WTC11 (cell line): ENCODE data around the gene C19orf47.

ENCODE experiments used
- ATF2 ChIP-seq: sonication (generic); formaldehyde crosslinking; IDR thresholded peaks from 2 replicates; pipeline ENCODE4 v1.8.1; 2022; ENCODE audit warnings: low read depth, missing genetic modification reagents, borderline replicate concordance
- ATF3 ChIP-seq: sonication (generic); formaldehyde crosslinking; conservative IDR thresholded peaks from 2 replicates; pipeline ENCODE4 v1.8.1; 2022; ENCODE audit warnings: mild to moderate bottlenecking, missing genetic modification reagents
- CBFB ChIP-seq: sonication (generic); formaldehyde crosslinking; IDR thresholded peaks from 2 replicates; pipeline ENCODE4 v1.8.1; 2022; ENCODE audit warnings: mild to moderate bottlenecking, low read depth, missing genetic modification reagents
- CREB1 ChIP-seq: sonication (generic); formaldehyde crosslinking; IDR thresholded peaks from 2 replicates; pipeline ENCODE4 v1.8.0; 2023; ENCODE audit warnings: mild to moderate bottlenecking, missing genetic modification reagents
- CTCF ChIP-seq: fragments of 200-600 bp; IDR thresholded peaks from 2 replicates; pipeline ENCODE4 v1.8.0; 2022; ENCODE audit warnings: antibody characterized with exemption
- E2F1 ChIP-seq: sonication (generic); formaldehyde crosslinking; IDR thresholded peaks from 2 replicates; pipeline ENCODE4 v1.8.0; 2022; ENCODE audit warnings: mild to moderate bottlenecking, missing genetic modification reagents
- ELF4 ChIP-seq: sonication (generic); formaldehyde crosslinking; IDR thresholded peaks from 2 replicates; pipeline ENCODE4 v1.8.1; 2022; ENCODE audit warnings: low read depth, mild to moderate bottlenecking, moderate library complexity, missing genetic modification reagents
- FOXJ3 ChIP-seq: sonication (generic); formaldehyde crosslinking; IDR thresholded peaks from 2 replicates; pipeline ENCODE4 v1.9.0; 2021; ENCODE audit warnings: missing genetic modification reagents, mild to moderate bottlenecking, borderline replicate concordance
- IRF1 ChIP-seq: sonication (generic); formaldehyde crosslinking; IDR thresholded peaks from 2 replicates; pipeline ENCODE4 v1.8.0; 2023; ENCODE audit warnings: missing genetic modification reagents
- NFE2L1 ChIP-seq: sonication (generic); formaldehyde crosslinking; IDR thresholded peaks from 2 replicates; pipeline ENCODE4 v1.8.1; 2023; ENCODE audit warnings: missing genetic modification reagents
- SP1 ChIP-seq: sonication (generic); formaldehyde crosslinking; conservative IDR thresholded peaks from 2 replicates; pipeline ENCODE4 v1.8.1; 2022; ENCODE audit warnings: missing genetic modification reagents
- ZNF317 ChIP-seq: sonication (generic); formaldehyde crosslinking; IDR thresholded peaks from 2 replicates; pipeline ENCODE4 v1.8.1; 2023; ENCODE audit warnings: low read depth, mild to moderate bottlenecking, moderate library complexity, missing genetic modification reagents, borderline replicate concordance

- no peak for TF ChIP-seq NFE2L1 (CRISPR knock-in tag)
- no peak for TF ChIP-seq E2F1 (CRISPR knock-in tag)
- no peak for TF ChIP-seq FOXJ3 (CRISPR knock-in tag)
- no peak for TF ChIP-seq CBFB (CRISPR knock-in tag)
- no peak for TF ChIP-seq CTCF
- no peak for TF ChIP-seq ELF4 (CRISPR knock-in tag)
- TF ChIP-seq ATF2 (CRISPR knock-in tag), result no peak
- no peak for TF ChIP-seq SP1
- no peak for TF ChIP-seq ATF3
- TF ChIP-seq IRF1 (CRISPR knock-in tag), result no peak
- no peak for TF ChIP-seq CREB1 (CRISPR knock-in tag)
- TF ChIP-seq ZNF317 (CRISPR knock-in tag), result no peak
Observed at GRCh38 chr19:40302224-40303011, 45.8 kb downstream of the C19orf47 start.
